ENCODE results near the gene HMGCS2. TPM values are rescaled to one million over a fixed set of nuclear protein-coding genes. Genes with fewer than 3 reads are reported as not detected.
A peak's percentile ranks its signal among the peaks of the same experiment; 100 is the strongest.

HMGCS2 gene
- not detected for total RNA-seq (2021; fragmentation: NEBNext Ultra II Directional; extraction: Animal tissue kit (Norgen Biotek cat#: 25700))
- long read RNA-seq, result 0 reads

GRCh38 chr1:119768778-119769177 lies at the start of gene HMGCS2:
TSS of gene HMGCS2 (minus strand) at chr1:119768905. CDS start at chr1:119768844, 61 bp downstream.
- no peak for DNase-seq
- Mint-ChIP-seq H3K27ac (no peak within 1 kb of the TSS), H3K36me3 (ENCODE audit: low read depth) (no peaks in the 10 kb centered on the region), H3K27me3 (ENCODE audit: insufficient read depth) (peaks cover 15% of the 10 kb centered on the region), H3K4me1 (ENCODE audit: low read depth) (peaks cover 5% of the 10 kb centered on the region), H3K4me3 (no peak within 1 kb of the TSS), H3K9me3 (peaks cover 4% of the 10 kb centered on the region; the same call in 1 of the 2 replicates)
- TF ChIP-seq, protein P1, sequence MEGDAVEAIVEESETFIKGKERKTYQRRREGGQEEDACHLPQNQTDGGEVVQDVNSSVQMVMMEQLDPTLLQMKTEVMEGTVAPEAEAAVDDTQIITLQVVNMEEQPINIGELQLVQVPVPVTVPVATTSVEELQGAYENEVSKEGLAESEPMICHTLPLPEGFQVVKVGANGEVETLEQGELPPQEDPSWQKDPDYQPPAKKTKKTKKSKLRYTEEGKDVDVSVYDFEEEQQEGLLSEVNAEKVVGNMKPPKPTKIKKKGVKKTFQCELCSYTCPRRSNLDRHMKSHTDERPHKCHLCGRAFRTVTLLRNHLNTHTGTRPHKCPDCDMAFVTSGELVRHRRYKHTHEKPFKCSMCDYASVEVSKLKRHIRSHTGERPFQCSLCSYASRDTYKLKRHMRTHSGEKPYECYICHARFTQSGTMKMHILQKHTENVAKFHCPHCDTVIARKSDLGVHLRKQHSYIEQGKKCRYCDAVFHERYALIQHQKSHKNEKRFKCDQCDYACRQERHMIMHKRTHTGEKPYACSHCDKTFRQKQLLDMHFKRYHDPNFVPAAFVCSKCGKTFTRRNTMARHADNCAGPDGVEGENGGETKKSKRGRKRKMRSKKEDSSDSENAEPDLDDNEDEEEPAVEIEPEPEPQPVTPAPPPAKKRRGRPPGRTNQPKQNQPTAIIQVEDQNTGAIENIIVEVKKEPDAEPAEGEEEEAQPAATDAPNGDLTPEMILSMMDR (IDR thresholded peaks at IDR 0.05), result no peak

- Mint-ChIP-seq H3K9me3 (no peaks in the 10 kb centered on the region), H3K4me1 (ENCODE audit: low read depth) (peaks cover 22% of the 10 kb centered on the region), H3K27ac (no peak overlapping the region), H3K36me3 (ENCODE audit: low read depth) (no peaks in the 10 kb centered on the region), H3K27me3 (ENCODE audit: insufficient read depth) (peaks cover 26% of the 10 kb centered on the region), H3K4me3 (no peak overlapping the region)
- TF ChIP-seq, protein P1 (IDR thresholded peaks at IDR 0.05), result no peak
- no peak for DNase-seq
Measured at GRCh38 chr1:119818181-119818580, 49.5 kb upstream of the HMGCS2 start.

DNA sequence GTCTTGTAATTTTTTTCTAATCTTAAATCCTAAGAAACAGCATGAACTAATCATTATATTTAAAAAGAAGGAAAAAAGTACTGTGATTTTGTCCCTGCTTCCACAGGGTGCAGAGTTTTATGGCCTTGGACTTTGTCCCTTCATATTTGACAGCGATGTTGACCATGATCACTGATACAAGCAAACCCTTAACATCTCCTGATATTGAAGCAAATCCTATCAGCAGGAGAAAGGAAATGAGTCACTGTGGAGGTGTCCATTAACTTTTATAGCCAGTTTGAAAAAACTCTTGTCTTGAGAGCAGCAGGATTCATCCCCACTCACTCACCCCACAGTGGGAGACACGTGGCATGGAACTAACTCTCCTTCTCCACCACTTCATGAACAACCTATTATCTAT lies 47.7 kb upstream of the HMGCS2 start:
- Mint-ChIP-seq H3K4me1 (ENCODE audit: low read depth) (peaks cover 22% of the 10 kb centered on the region), H3K27me3 (ENCODE audit: insufficient read depth) (peaks cover 25% of the 10 kb centered on the region), H3K27ac (no peak overlapping the region), H3K9me3 (no peaks in the 10 kb centered on the region), H3K4me3 (no peak overlapping the region), H3K36me3 (ENCODE audit: low read depth) (no peaks in the 10 kb centered on the region)
- DNase-seq, result peak; percentile 44
- TF ChIP-seq, protein P1 (IDR thresholded peaks at IDR 0.05), result no peak

- H3K4me1 Mint-ChIP-seq (ENCODE audit: low read depth), result peaks cover 22% of the 10 kb centered on the region
- peaks cover 28% of the 10 kb centered on the region for H3K27me3 Mint-ChIP-seq (ENCODE audit: insufficient read depth)
- no peak overlapping the region; the same call in 1 of the 2 replicates for H3K27ac Mint-ChIP-seq
- no peaks in the 10 kb centered on the region for H3K9me3 Mint-ChIP-seq
- TF ChIP-seq, protein P1 (IDR thresholded peaks at IDR 0.05), result no peak
- no peaks in the 10 kb centered on the region for H3K36me3 Mint-ChIP-seq (ENCODE audit: low read depth)
- no peak overlapping the region for H3K4me3 Mint-ChIP-seq
- no peak for DNase-seq
Measured at GRCh38 chr1:119815928-119816327, 47.2 kb upstream of the HMGCS2 start.

DNA sequence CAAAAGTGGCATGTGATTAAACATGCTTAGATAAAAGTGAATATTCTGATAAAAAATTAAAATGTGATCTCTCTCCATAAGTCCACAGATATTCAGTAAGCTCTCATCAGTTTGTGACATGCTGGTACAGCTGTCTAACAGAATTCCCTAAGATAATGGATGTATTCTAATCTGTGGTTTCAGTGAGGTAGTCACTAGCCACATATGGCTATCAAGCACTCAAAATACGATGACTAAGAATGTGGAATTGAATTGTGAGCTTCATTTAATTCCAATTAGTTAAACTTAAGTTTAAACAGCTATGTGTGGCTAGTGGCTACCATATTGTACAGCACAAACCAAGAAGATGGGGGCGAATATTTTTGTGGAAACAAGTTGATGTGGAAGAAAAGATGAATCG lies 46.7 kb upstream of the HMGCS2 start:
- H3K27me3 Mint-ChIP-seq (ENCODE audit: insufficient read depth), result peaks cover 26% of the 10 kb centered on the region
- peaks cover 22% of the 10 kb centered on the region for H3K4me1 Mint-ChIP-seq (ENCODE audit: low read depth)
- H3K27ac Mint-ChIP-seq, result no peak overlapping the region
- no peak overlapping the region for H3K4me3 Mint-ChIP-seq
- H3K9me3 Mint-ChIP-seq, result no peaks in the 10 kb centered on the region
- TF ChIP-seq, protein P1 (IDR thresholded peaks at IDR 0.05), result no peak
- DNase-seq, result peak; percentile 8
- no peaks in the 10 kb centered on the region for H3K36me3 Mint-ChIP-seq (ENCODE audit: low read depth)

DNA sequence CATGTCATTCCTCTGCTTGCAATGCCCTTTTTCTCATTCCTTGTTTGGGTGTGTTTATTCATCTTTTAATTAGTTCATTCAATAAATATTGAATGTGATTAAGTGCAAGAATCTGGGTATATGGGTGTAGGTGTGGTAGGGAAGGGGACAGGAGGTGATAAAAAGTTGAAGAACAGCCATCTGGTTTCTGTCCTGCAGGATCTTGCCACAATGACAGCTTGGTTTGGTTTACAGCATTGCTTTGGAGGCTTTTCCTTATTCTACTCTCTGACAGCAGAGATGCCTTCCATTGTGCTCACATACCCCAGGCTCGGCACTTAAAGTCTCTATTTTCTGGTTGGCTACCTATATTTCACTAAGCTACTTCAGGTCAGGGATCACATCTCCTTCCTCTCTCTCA lies 45.6 kb upstream of the HMGCS2 start:
- peaks cover 21% of the 10 kb centered on the region for H3K27me3 Mint-ChIP-seq (ENCODE audit: insufficient read depth)
- H3K4me3 Mint-ChIP-seq, result no peak overlapping the region
- peaks cover 24% of the 10 kb centered on the region for H3K4me1 Mint-ChIP-seq (ENCODE audit: low read depth)

More for the DNA sequence above, 45.6 kb upstream of the HMGCS2 start:
- Mint-ChIP-seq H3K9me3 (no peaks in the 10 kb centered on the region), H3K27ac (no peak overlapping the region), H3K36me3 (ENCODE audit: low read depth) (no peaks in the 10 kb centered on the region)
- DNase-seq, result no peak
- TF ChIP-seq, protein P1 (IDR thresholded peaks at IDR 0.05), result no peak
